Measurements from ENCODE around the gene CD300E. TPM values are rescaled to one million over a fixed set of nuclear protein-coding genes. Genes with fewer than 3 reads are reported as not detected.

The CD300E gene
- total RNA-seq, 2 experiments from 2014 or later, result 0.93 to 0.98 TPM

GRCh38 chr17:74605361-74605760, 18.2 kb downstream of the CD300E start:
- intact Hi-C loops (cut with DNase I, micrococcal nuclease), result no loop called here
- ATAC-seq (ENCODE audit: poor library complexity) (no peak), DNase-seq (peak in 1 of 14 experiments; percentile 37)
- Histone ChIP-seq H3K4me3 (ENCODE audit: low read length) (no peak overlapping the region), H3K4me1 (ENCODE audit: insufficient read depth, low read length) (peaks cover 9% of the 10 kb centered on the region), H3K27me3 (ENCODE audit: control insufficient read depth in 1 of 2, insufficient read depth in 2 of 2, low read length in 2 of 2) (peaks cover 4 to 18% of the 10 kb centered on the region in 2 experiments), H3K9me3 (ENCODE audit: control insufficient read depth in 1 of 2, insufficient read depth in 1 of 2, low read length in 2 of 2) (peaks cover 0 to 4% of the 10 kb centered on the region in 2 experiments), H3K36me3 (ENCODE audit: insufficient read depth, low read length) (no peaks in the 10 kb centered on the region), H3K27ac (ENCODE audit: low read depth in 1 of 2, low read length in 2 of 2) (no peak overlapping the region)
- CTCF ChIA-PET, result no interaction called here
- Mint-ChIP-seq H3K9me3 (no peaks in the 10 kb centered on the region), H3K4me1 (ENCODE audit: low read depth) (peaks cover 17% of the 10 kb centered on the region), H3K36me3 (ENCODE audit: low read depth) (no peaks in the 10 kb centered on the region), H3K4me3 (no peak overlapping the region), H3K27ac (no peak overlapping the region), H3K27me3 (peaks cover 19% of the 10 kb centered on the region)
- POLR2A ChIA-PET, result no interaction called here
- TF ChIP-seq, protein P1, sequence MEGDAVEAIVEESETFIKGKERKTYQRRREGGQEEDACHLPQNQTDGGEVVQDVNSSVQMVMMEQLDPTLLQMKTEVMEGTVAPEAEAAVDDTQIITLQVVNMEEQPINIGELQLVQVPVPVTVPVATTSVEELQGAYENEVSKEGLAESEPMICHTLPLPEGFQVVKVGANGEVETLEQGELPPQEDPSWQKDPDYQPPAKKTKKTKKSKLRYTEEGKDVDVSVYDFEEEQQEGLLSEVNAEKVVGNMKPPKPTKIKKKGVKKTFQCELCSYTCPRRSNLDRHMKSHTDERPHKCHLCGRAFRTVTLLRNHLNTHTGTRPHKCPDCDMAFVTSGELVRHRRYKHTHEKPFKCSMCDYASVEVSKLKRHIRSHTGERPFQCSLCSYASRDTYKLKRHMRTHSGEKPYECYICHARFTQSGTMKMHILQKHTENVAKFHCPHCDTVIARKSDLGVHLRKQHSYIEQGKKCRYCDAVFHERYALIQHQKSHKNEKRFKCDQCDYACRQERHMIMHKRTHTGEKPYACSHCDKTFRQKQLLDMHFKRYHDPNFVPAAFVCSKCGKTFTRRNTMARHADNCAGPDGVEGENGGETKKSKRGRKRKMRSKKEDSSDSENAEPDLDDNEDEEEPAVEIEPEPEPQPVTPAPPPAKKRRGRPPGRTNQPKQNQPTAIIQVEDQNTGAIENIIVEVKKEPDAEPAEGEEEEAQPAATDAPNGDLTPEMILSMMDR (IDR thresholded peaks at IDR 0.05), result no peak

DNA sequence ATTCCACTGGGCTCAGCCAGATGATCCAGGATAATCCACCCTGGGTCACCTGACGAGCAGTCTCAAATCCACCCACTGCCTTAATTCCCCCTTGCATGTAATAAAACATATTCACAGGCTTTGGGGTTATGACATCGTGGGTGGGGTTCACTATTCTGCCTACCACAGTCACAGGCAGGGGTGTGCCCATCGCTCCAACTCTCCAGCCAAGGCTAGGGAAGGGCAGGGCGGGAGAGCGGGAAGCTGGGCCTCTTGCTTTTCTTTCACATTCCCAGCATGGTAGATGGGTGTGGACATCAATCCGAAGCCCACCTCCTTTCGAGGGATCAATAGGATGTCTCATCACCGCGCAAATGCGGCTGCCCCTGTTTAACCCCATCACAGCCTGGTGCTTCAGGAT, 18.8 kb downstream of the CD300E start:
- Histone ChIP-seq H3K27ac (ENCODE audit: low read depth in 1 of 2, low read length in 2 of 2) (no peak overlapping the region), H3K27me3 (ENCODE audit: control insufficient read depth in 1 of 2, insufficient read depth in 2 of 2, low read length in 2 of 2) (peaks cover 0 to 18% of the 10 kb centered on the region in 2 experiments), H3K9me3 (ENCODE audit: control insufficient read depth in 1 of 2, insufficient read depth in 1 of 2, low read length in 2 of 2) (peaks cover 0 to 4% of the 10 kb centered on the region in 2 experiments), H3K4me1 (ENCODE audit: insufficient read depth, low read length) (peaks cover 9% of the 10 kb centered on the region), H3K4me3 (ENCODE audit: low read length) (no peak overlapping the region), H3K36me3 (ENCODE audit: insufficient read depth, low read length) (no peaks in the 10 kb centered on the region)
- H3K9me3 Mint-ChIP-seq, result no peaks in the 10 kb centered on the region
- no peak for DNase-seq
- no peak overlapping the region for H3K4me3 Mint-ChIP-seq
- H3K4me1 Mint-ChIP-seq (ENCODE audit: low read depth), result peaks cover 20% of the 10 kb centered on the region
- no peak for ATAC-seq (ENCODE audit: poor library complexity)
- ChIA-PET POLR2A (no interaction called here), CTCF (no interaction called here)
- H3K27ac Mint-ChIP-seq, result no peak overlapping the region
- no peaks in the 10 kb centered on the region for H3K36me3 Mint-ChIP-seq (ENCODE audit: low read depth)
- intact Hi-C loops (cut with DNase I, micrococcal nuclease), result loop anchor here (5.0 kb wide), 2 partner anchors 112 to 227 kb away; no protein-coding TSS in a partner anchor
- peaks cover 19% of the 10 kb centered on the region for H3K27me3 Mint-ChIP-seq
- TF ChIP-seq, protein P1 (IDR thresholded peaks at IDR 0.05), result no peak

- ATAC-seq (ENCODE audit: poor library complexity) (no peak), DNase-seq (no peak)
- Mint-ChIP-seq H3K36me3 (ENCODE audit: low read depth) (no peaks in the 10 kb centered on the region), H3K4me1 (ENCODE audit: low read depth) (peaks cover 25% of the 10 kb centered on the region), H3K27me3 (peaks cover 19% of the 10 kb centered on the region), H3K4me3 (no peak overlapping the region), H3K9me3 (no peaks in the 10 kb centered on the region), H3K27ac (no peak overlapping the region)
- Histone ChIP-seq H3K4me1 (ENCODE audit: insufficient read depth, low read length) (peaks cover 9% of the 10 kb centered on the region), H3K27me3 (ENCODE audit: control insufficient read depth in 1 of 2, insufficient read depth in 2 of 2, low read length in 2 of 2) (peaks cover 0 to 18% of the 10 kb centered on the region in 2 experiments), H3K36me3 (ENCODE audit: insufficient read depth, low read length) (no peaks in the 10 kb centered on the region), H3K4me3 (ENCODE audit: low read length) (no peak overlapping the region), H3K9me3 (ENCODE audit: control insufficient read depth in 1 of 2, insufficient read depth in 1 of 2, low read length in 2 of 2) (peaks cover 0 to 4% of the 10 kb centered on the region in 2 experiments), H3K27ac (ENCODE audit: low read depth in 1 of 2, low read length in 2 of 2) (no peak overlapping the region)
- intact Hi-C loops (cut with DNase I, micrococcal nuclease), result loop anchor here (5.0 kb wide), 2 partner anchors 112 to 227 kb away; no protein-coding TSS in a partner anchor
- ChIA-PET CTCF (no interaction called here), POLR2A (no interaction called here)
- TF ChIP-seq, protein P1 (IDR thresholded peaks at IDR 0.05), result no peak
Measured at GRCh38 chr17:74604200-74604599, 19.3 kb downstream of the CD300E start.

Data from CD4-positive, alpha-beta T cell (primary cell).